Measurements from ENCODE around the gene PFDN4. TPM values are rescaled to one million over a fixed set of nuclear protein-coding genes. Genes with fewer than 3 reads are reported as not detected.

Gene PFDN4
- total and polyA plus RNA-seq, 8 donors: 16.7 to 65.6 (median 47.5) TPM

- intact Hi-C loops (cut with DNase I): no loop called here
- peaks cover 0 to 2% of the 10 kb centered on the region in 2 donors for H3K4me1 ChIP-seq
- no peak for DNase-seq
- ATAC-seq: no peak
- no peak overlapping the region for H3K4me3 ChIP-seq
- peaks cover 6 to 68% of the 10 kb centered on the region in 2 donors for H3K27me3 ChIP-seq
- H3K36me3 ChIP-seq: no peaks in the 10 kb centered on the region
- no peak for TF ChIP-seq CTCF (IDR thresholded peaks at IDR 0.05)
- H3K9me3 ChIP-seq: no peaks in the 10 kb centered on the region
- no peak overlapping the region for H3K27ac ChIP-seq
Observed at GRCh38 chr20:54179946-54180345, 27.9 kb upstream of the PFDN4 start.

- no peak for TF ChIP-seq CTCF (IDR thresholded peaks at IDR 0.05)
- no peak for DNase-seq
- Histone ChIP-seq H3K4me3 (no peak overlapping the region), H3K9me3 (no peaks in the 10 kb centered on the region), H3K4me1 (no peaks in the 10 kb centered on the region), H3K36me3 (no peaks in the 10 kb centered on the region), H3K27ac (no peak overlapping the region), H3K27me3 (peaks cover 0 to 66% of the 10 kb centered on the region in 2 donors)
- intact Hi-C loops (cut with DNase I): no loop called here
- no peak for ATAC-seq
Observed at GRCh38 chr20:54180931-54181330, 27.0 kb upstream of the PFDN4 start.

- intact Hi-C loops (cut with DNase I): no loop called here
- Histone ChIP-seq H3K36me3 (no peaks in the 10 kb centered on the region), H3K4me3 (no peak overlapping the region), H3K27me3 (peaks cover 0 to 43% of the 10 kb centered on the region in 2 donors), H3K27ac (no peak overlapping the region), H3K9me3 (no peaks in the 10 kb centered on the region), H3K4me1 (no peaks in the 10 kb centered on the region)
- no peak for DNase-seq
- ATAC-seq: no peak
- no peak for TF ChIP-seq CTCF (IDR thresholded peaks at IDR 0.05)
Observed at GRCh38 chr20:54184071-54184470, 23.8 kb upstream of the PFDN4 start.

- Histone ChIP-seq H3K9me3 (no peaks in the 10 kb centered on the region), H3K36me3 (no peaks in the 10 kb centered on the region), H3K4me3 (no peak overlapping the region), H3K27me3 (peaks cover 0 to 42% of the 10 kb centered on the region in 2 donors), H3K27ac (no peak overlapping the region), H3K4me1 (no peaks in the 10 kb centered on the region)
- DNase-seq (no peak), ATAC-seq (no peak)
- intact Hi-C loops (cut with DNase I): no loop called here
- TF ChIP-seq CTCF (IDR thresholded peaks at IDR 0.05): no peak
Observed at GRCh38 chr20:54184904-54185626, 22.8 kb upstream of the PFDN4 start.

GRCh38 chr20:54188132-54188849 lies 19.6 kb upstream of the PFDN4 start:
- intact Hi-C loops (cut with DNase I): no loop called here
- no peak for ATAC-seq

More at GRCh38 chr20:54188132-54188849, 19.6 kb upstream of the PFDN4 start:
- TF ChIP-seq CTCF (IDR thresholded peaks at IDR 0.05): no peak
- Histone ChIP-seq H3K36me3 (no peaks in the 10 kb centered on the region), H3K4me1 (no peaks in the 10 kb centered on the region), H3K27me3 (peaks cover 0 to 31% of the 10 kb centered on the region in 2 donors), H3K4me3 (no peak overlapping the region), H3K9me3 (no peaks in the 10 kb centered on the region), H3K27ac (no peak overlapping the region)
- no peak for DNase-seq
